NCI-H524 treated with DMSO at 0.1 percent for 48 hours (cell line): Measurements from ENCODE around the gene JADE3.
A peak's percentile ranks its signal among the peaks of the same experiment; 100 is the strongest.

Source experiments
- DNase-seq: peaks from one replicate; lab custom pipeline; 2025; lab: John Stamatoyannopoulos, UW

The JADE3 gene

GRCh38 chrX:47026198-47026597 is 114.0 kb downstream of the JADE3 start:
- no peak for DNase-seq

DNA sequence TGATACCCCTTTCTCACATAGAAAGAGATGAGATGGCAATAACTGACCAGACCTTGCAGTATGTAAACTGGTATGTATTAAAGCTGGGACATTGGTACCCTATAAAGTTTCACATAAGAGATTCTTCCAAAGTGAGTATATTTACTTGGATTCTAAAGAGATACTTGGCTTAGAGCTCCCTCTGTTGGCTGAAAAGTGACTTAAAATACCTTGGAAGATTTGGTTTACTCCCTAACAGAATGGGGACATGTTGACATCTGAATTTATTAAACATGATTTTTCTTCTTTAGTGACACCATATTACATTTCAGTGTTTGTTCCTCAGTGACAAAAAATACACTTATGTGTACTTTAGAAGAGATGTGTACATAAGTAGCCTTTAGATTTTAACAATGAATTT is 118.1 kb downstream of the JADE3 start:
- peak; percentile 9 for DNase-seq

GRCh38 chrX:47047989-47048388 is 135.8 kb downstream of the JADE3 start:
- no peak for DNase-seq

- no peak for DNase-seq
These were observed 147.1 kb downstream of the JADE3 start for GRCh38 chrX:47059142-47059874.

DNA sequence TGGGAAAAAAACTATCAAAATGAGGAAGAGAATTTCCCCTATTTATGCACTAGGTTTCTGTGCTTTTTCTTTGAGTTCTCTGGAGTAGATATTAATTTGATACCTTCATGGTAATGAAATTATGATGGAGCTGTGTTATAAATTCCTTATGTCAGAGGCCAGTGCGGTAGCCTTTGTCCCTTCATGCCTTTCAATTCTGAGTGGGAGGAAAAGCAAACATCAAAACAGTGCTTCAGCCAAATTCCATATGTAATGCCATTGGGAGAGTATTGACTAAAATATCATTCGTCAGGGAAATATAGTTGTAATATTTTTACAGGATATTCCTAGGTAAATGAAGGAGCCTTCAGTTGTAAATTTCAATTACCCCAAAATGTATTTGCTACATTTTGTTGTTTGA is 148.5 kb downstream of the JADE3 start:
- no peak for DNase-seq

- no peak for DNase-seq
These were observed 149.2 kb downstream of the JADE3 start for GRCh38 chrX:47061238-47061919.

- DNase-seq: no peak
These were observed 151.0 kb downstream of the JADE3 start for GRCh38 chrX:47063179-47063578.

DNA sequence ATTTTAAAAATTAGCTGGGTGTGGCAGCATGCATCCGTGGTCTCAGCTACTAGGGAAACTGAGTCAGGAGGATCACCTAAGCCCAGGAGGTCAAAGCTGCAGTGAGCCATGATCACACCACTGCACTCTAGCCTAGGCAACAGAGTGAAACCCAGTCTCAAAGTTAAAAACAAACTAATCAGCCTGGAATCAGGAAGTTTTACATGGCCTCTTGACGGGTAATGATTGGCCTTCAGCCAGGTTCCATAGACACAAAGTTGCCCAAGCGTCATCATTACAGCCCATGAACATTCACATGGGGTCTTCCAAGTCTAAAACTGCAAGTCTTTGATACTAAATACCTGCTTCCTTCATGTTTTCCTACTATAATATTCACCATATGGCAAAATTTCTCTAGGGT is 156.0 kb downstream of the JADE3 start:
- DNase-seq: no peak

- no peak for DNase-seq
These were observed 156.5 kb downstream of the JADE3 start for GRCh38 chrX:47068720-47069119.

DNA sequence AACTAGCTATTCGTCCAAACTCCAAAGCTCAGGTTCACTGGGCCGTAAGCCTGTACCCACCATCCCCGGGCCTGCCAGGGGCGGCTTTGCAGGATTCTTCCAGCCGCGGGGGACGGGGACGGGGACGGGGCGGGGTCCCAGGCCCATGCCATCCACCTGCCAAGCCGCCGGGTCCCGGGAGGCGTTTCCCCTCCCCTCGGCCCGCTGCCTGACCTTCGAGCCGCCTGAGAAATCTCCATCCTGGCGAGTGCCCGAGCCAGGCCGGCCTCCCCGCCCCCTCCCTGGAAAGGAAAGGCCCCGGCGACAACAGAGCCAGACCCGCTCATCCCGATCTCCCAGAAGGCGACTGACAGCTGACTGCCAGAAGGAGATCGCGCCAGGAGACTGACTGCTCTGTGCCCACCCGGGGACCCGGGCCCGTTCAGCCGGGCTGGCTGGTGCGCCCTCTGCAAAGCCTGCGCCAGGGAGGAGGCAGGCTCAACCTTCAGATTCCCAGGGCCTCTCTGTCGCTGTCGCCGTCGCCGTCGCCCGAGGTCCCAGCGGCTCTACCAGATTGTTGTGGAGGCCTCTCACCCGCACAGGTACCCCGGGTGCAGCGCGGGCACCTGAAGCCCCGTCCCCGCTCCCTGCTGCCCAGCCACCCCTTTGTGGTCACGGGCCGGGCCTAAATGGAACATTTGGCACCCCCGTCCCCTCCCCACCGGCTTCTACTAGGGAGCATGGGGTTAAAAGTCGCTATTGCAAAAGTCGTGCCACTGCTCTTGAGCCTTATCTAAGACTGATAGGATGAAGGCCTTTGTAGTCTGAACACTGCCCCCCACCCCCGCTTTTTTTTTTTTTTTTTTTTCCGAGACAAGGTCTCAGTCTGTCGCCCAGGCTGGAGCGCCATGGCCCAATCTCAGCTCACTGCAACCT is 166.2 kb downstream of the JADE3 start, which contains the start of gene RGN:
RGN (plus strand) TSS at position 315 of the 915 bp plus-strand sequence. CDS start 2,702 bp downstream, outside the sequence.
- DNase-seq: no peak

GRCh38 chrX:47080215-47080914 is 168.1 kb downstream of the JADE3 start:
- DNase-seq: no peak

DNA sequence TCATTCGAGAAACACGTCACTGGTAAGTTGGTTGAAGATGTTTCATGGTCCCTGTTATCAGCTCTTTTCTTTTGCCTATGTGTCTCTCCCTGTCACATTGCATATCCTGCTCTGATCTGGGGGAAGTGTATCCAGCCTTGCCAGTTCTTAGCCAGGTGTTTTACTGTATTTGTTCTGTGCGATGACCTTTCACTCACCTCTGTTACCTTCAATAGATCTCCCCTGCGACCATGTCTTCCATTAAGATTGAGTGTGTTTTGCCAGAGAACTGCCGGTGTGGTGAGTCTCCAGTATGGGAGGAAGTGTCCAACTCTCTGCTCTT is 168.7 kb downstream of the JADE3 start:
- no peak for DNase-seq

GRCh38 chrX:47091149-47091775 is 179.0 kb downstream of the JADE3 start:
- DNase-seq: no peak

DNA sequence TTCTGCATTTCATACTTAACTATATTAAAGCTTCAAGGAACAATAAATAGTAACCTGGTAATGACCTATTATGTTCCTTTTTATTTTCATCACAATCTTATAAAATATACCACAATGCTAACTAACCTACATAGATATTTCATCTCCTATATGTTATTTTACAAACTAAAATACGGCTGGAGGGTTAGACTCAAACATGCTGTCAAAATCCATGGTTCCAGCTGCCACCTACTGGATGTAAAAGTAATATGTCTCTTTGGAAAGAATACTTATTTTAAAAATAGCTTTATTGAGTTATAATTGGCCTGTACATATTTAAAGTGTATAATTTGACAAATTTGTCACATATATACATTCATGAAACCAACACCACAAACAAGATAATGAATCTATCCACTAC is 181.0 kb downstream of the JADE3 start:
- DNase-seq: no peak

DNA sequence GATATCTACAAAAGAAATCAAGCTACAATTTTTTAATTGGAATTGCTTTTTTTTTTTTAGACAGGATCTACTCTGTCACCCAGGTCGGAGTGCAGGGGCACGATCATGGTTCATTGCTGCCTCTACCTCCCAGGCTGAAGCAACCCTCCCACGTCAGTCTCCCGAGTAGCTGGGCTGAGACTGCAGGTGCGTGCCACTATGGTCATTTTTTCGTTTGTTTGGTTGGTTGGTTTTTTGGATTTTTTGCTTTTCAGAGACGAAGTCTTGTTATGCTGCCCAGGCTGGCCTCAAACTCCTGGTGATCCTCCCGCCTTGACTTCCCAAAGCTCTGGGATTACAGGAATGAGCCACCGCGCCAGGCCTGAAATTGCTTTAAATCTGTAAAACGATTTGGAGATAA is 181.6 kb downstream of the JADE3 start:
- DNase-seq: no peak

DNA sequence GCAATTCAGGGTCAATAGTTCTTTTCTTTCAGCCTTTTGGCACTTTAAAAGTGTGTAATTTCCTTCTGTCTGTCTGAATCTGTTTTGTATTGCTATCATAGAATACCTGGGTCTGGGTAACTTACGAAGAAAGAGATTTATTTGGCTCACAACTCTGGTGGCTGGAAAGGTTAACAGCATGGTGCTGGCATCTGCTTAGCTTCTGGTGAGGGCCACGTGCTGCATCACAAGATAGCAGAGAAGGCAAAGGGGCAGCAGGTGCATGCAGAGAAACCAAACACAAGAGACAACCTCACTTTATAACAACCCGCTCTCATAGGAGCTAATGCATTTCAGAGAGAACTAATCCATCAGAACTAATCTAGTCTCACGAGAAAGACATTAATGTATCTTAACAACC is 184.8 kb downstream of the JADE3 start:
- DNase-seq: peak; percentile 66

DNA sequence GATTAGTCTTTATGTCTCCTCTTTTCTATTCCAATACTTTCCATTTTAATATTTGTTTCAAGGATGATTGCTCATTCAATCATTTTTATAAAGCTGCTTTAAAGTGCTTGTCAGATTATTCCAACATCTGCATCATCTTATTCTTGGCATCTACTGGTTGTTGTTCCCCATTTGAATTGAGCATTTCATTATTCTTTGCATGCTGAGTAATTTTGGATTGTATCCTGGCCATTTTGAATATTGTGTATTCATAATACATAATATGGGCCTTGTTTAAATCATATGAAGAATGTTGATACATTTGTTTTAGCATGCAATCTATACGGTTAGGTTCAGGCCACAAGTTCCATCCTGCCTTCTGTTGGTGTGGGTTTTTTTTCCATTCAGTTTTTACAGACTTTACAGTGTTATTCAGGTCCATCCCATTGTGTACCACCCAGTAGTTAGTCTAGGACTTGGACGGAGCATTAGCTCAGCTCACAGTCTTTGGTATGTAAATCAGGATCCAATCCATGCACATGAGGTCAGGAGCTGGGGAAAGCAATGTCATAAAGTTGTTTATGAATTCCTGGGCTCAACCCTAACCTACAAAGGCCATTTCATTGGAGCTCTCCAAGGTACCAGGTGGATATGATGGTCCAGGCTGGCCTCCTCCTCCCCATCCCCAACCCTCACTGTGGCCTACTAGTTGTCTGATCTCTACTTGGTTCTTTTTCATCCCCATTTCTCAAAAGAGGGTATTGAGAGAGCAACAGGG is 186.3 kb downstream of the JADE3 start:
- no peak for DNase-seq

GRCh38 chrX:47101206-47101605 is 189.0 kb downstream of the JADE3 start:
- no peak for DNase-seq
